GM19099 (cell line): ENCODE data around the gene FOS.

Experiments used
- POLR2A ChIP-seq: IDR thresholded peaks from 3 replicates; pipeline ENCODE4 v1.6.1; 2011; ENCODE audit warnings: low read depth; ENCODE audit not compliant: insufficient read length; ENCODE audit errors: extremely low read depth

Gene FOS

GRCh38 chr14:75312341-75312740 lies 33.7 kb downstream of the FOS start:
- no peak for TF ChIP-seq POLR2A

- no peak for TF ChIP-seq POLR2A
Observed at GRCh38 chr14:75313294-75313693, 34.7 kb downstream of the FOS start.

DNA sequence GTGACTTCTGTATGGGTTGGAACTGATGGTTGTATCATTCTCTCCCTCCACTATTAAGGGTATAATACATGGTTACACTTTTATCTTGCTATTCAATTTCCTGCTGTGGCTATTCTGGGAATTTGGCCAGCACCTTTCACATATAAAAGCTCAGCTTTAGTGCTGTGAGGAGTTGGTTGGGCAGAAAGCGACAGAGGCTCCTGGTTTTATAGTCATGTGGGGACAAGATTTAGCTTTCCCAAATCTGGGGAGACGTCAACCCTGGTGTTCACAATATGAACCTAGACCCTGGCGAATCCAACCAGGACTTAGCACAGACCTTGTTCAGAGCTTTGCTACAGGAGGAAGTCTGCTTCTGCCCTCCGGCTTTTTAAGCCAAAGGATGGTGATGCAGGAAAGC lies 36.5 kb downstream of the FOS start:
- no peak for TF ChIP-seq POLR2A

- TF ChIP-seq POLR2A = no peak
Observed at GRCh38 chr14:75317148-75317547, 38.5 kb downstream of the FOS start.

- TF ChIP-seq POLR2A = no peak
Observed at GRCh38 chr14:75318353-75318752, 39.7 kb downstream of the FOS start.

- TF ChIP-seq POLR2A = no peak
Observed at GRCh38 chr14:75319021-75319420, 40.4 kb downstream of the FOS start.

- TF ChIP-seq POLR2A = no peak
Observed at GRCh38 chr14:75320196-75320595, 41.6 kb downstream of the FOS start.

DNA sequence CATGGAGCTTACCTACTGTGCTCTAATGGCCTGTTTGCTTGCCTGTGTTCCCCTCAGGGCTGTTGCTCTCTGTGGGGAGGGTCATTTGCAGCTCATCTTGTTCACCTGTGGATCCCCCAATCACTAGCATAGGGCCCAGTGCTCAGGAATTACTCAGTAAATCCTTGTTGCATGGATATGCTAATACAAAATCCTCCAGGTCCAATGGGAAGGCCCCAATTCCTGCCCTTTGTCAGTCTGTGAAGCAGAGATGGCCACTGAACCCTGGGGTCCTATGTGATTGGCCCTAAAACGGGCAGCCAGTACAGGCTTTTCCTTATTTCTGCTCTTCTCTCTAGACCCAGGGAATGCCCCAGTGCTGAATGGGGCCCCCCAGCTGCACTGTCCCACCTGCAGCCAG lies 44.1 kb downstream of the FOS start:
- TF ChIP-seq POLR2A = no peak

GRCh38 chr14:75323571-75323970 lies 44.9 kb downstream of the FOS start:
- TF ChIP-seq POLR2A = no peak

DNA sequence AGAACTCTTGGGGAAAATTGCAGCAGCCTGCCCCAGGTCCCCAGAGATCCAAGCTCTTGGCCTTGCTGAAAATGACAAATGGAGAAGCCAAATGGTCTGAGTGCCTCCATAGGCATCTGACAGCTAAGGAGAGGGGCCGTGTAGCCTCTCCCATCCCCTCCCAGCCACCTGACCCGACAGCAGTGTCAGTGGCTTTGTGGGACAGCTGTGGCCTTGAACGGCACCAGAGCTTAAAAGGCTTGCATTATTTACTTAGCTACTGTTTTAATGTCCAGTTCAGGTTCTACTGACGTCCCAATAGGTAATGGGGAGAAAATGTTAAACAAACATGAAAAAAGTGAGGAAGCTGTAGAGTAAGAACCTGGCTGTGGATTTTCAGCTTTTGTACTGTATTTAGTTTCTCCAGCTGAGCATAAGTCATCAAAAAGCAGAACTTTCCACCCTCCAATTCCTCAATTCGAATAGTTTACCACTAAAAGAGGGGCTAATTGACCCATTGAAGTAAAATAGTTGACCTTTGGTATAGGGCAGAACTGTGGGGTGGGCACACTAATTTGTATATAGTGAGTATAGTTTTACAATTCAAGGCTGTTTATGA lies 50.0 kb downstream of the FOS start:
- no peak for TF ChIP-seq POLR2A

DNA sequence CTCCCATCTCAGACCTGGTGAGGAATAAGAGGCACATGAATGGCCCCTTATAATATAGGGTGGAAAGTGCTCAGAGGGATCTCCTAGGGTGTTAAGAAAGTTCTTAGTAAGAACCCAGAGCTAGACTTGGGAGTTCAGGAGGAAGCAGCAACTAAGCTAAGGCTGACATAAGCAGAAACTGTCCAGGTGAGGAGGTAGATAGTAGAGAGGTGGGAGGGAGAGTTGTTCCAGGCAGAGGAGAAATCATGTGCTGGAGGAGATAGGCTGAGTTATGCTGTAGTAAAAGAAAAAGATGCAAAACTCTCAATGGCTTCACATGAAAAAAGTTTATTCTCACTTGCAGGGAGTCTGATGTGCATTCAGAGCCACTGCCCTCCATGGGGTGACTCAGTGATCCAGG lies 50.7 kb downstream of the FOS start:
- TF ChIP-seq POLR2A = no peak

DNA sequence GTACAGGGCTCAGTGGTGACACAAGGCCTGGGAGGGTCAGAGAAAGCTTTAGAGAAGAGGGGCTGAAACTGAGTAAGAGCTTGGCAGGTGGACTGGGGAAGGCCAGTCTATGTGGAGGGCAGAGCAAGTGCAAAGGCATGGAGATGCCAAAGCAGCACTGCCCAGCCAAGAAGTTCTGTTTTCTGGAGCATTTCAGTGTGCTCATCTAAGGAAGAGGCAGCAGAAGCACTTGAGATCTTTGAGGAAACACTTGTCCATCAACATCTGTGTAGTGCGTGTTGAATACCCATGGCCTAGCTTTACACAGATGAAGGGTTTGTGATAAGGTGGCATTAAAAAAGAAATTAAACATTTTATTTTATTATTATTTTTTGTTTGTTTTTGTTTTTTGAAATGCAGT lies 52.8 kb downstream of the FOS start:
- no peak for TF ChIP-seq POLR2A
